CD4-positive, alpha-beta T cell treated with Interferon gamma for 1 hour (primary cell): ENCODE data around the gene APOL3.
A peak's percentile ranks its signal among the peaks of the same experiment; 100 is the strongest.
"Not testable (repeated sequence)": the region's sequence is repeated elsewhere in the genome, so short reads cannot be mapped to it uniquely, and the experiment has no call there.

Experiments
- DNase-seq: peaks from one replicate; pipeline ENCODE4 v3.0.0-alpha.2; 2020

The APOL3 gene

DNA sequence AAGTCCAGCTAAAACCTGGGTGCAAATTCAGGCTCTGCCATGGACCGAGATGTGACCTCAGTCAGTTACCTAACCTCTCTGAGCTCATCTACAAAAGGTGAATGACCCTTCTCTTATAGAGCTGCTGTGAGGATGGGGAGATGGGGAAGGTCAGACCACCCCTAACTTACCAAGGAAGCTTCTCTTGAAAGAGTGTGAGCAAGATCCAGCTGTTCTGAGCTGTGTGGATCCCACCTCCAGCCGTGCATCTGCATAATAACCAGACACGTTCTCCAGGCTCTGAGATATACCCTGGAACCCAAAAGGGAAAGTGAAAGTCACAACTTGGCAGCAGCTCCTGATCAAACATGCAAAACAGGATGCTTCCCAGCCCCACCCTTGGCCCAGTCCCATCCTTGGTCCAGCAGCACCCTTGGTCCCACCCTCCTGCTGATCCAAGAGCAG is at the start of gene APOL3:
Gene APOL3, minus strand, starts transcription at position 257 of the 444 bp plus-strand sequence. CDS start 11,700 bp downstream, outside the sequence.
- DNase-seq = peak; percentile 45

GRCh38 chr22:36210224-36210623 is 49.7 kb upstream of the APOL3 start:
- no peak for DNase-seq

DNA sequence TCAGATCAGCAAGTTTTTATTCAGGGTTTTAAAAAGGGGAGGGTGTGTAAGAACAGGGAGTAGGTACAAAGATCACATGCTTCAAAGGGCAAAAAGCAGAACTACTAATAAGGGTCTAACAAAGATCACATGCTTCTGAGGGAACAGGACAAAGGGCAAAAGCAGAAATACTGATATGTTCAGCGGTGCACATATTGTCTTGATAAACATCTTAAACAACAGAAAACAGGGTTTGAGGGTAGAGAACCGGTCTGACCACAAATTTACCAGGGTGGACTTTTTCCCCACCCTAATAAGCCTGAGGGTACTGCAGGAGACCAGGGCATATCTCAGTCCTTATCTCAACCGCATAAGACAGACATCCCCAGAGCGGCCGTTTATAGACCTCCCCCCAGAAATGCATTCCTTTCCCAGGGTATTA is 48.9 kb upstream of the APOL3 start:
- DNase-seq = not testable (repeated sequence)

DNA sequence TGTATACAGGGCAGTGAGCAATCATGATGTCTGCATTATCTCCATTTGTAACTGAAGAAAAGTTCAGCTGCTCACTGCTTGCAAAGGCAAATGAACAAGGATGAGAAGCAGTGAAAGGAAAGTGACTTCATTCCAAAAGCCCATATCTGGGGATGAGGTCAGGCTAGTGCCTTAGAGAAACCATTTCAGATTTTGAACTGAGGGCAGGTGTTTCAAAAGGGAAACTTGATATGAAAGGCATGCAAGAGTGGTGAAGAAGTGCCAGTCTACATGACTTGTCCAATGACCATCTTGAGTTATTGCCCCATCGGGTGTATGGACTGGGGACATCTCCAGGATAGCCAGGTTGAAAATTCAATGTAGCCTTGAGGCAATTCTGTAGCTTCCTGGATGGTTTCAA is 48.4 kb upstream of the APOL3 start:
- no peak for DNase-seq

DNA sequence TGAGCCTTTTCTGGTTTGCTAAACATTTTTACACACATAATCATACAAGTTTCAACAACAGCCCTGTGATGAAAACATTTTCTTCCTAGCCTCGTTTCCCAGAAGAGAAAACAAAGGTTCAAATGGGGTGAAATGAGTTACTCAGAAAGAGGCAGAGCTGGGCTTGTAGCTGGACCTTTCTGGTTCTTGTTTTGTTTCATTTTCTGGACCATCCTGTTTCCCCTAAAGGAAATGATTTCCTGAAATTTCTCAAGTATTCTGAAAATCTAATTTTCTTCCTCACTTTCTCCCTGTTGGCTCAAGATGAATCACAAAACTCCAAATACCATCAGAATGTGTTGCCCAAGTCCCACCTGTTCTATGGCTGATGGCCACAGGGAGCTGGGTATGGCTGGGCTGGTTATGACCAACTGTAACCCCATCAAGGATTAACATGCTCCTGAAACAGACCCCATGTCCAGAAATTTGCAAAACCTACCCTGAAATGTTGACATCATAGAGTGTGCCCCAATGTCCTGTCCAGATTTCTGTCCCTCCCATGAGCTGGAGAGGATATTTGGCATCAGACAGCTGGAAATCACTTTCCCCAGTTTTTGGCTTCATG is 47.7 kb upstream of the APOL3 start:
- no peak for DNase-seq

DNA sequence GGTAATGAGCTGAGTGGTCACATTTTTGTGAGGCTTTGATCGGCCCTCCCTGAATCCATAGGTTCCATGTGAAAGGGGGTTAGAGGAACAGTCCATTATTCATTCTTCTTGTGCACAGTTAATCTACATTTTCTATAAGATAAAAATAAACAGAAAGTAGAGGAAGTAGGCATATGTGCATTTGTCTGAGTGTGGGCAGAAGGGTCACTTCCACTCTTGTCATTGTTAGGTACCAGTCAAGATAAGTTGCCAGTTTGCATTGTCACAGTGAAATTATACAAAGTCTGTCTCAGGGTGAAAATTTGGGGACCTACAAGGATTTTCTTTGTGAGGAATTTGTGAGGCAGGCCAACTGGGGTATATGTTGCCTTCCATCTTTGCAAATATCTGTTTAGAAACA is 45.7 kb upstream of the APOL3 start:
- DNase-seq = no peak

- DNase-seq = not testable (repeated sequence)
Observed at GRCh38 chr22:36205573-36205972, 45.0 kb upstream of the APOL3 start.

DNA sequence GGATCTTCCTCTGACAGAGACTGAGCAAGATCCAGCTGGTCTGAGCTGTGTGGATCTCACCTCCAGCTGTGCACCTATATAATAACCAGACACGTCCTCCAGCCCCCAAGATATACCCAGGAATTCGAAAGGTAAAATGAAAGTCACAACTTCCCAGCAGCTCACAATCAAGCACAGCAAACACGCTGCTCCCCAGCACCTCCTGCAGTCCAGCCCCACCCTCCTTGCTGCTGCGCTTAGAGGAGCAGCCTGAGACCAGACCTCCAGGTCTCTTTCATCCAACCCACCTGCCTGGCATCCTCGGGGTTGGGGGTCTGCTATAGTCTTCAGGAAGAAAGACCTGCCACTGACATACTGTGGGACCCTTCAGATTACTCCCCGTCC is 44.1 kb upstream of the APOL3 start:
- no peak for DNase-seq

- no peak for DNase-seq
Observed at GRCh38 chr22:36204001-36204631, 43.6 kb upstream of the APOL3 start.

- DNase-seq = not testable (repeated sequence)
Observed at GRCh38 chr22:36203441-36203840, 42.9 kb upstream of the APOL3 start.

DNA sequence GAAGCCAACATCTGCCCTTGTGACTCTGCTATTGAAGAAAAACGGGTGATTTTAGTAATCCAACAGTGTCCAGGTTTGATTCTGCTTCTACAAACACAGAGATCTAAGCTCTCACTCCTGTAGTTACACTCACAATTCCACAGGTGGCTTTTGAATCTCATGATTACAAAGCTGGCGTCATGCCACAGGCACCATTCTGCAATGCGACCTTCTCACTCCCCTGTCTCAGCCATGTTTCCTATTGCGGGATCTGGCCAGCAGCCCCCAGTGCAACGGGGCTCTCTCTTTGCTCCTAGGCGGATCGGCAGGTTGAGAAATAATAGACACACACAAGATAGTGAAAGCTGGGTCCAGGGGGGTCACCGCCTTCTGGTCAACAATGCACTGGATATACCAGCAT is 42.4 kb upstream of the APOL3 start:
- DNase-seq = not testable (repeated sequence)

DNA sequence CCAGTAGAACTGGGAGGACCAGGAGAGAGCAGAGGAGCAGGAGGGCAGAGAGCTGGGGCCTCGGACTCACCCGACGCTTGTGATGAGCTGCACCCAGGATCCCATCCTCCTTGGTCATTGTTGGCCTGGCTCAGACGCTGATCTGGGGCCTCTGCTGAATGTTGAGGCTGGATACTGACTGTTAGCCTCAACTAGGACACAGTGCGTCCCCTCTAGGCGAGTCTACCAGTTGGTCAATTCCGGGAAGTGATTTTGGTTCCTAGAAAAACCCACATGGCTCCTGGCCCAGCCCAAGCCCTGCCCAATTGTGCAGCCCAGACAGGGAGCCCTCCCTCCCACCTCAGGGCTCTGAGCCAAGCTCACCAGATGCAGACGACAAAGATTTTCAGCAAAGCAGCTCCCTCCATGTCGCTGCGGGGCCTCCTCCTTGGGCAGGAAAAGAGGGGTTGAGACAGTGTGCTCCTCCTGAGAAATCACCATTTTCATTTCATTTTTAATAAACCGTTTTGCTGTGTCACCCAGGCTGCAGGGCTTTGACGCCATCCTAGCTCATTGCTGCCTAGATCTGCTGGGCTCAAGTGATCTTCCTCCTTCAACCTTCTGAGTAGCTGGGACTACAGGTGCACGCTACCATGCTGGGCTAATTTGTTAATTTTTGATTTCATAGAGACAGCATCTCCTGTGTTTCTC is 41.2 kb upstream of the APOL3 start, which contains the start of gene APOL4:
Gene APOL4, minus strand, starts transcription at position 180 of the 690 bp plus-strand sequence. Its CDS starts 75 bp downstream, at position 105.
- DNase-seq = peak; percentile 46

DNA sequence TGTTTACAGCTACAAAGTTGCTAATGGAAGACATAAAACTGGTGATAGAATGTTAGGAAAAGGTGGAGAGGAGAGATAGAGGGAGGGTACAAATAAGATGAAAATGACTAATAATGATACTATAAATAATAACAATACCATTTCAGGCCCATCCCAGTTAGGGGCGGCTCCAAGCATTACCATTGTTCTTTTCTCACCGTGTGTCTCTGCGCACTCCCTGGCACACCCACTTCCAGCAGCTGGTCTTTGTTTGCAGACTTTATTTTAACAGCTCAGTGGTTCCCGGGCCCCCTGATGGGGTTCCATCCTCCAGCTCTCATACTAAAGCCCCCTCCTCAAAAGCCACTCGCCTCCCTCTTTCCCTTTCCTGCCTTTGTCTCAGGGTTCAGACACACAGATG is 40.5 kb upstream of the APOL3 start:
- not testable (repeated sequence) for DNase-seq

GRCh38 chr22:36199001-36199551 is 38.5 kb upstream of the APOL3 start:
- no peak for DNase-seq

DNA sequence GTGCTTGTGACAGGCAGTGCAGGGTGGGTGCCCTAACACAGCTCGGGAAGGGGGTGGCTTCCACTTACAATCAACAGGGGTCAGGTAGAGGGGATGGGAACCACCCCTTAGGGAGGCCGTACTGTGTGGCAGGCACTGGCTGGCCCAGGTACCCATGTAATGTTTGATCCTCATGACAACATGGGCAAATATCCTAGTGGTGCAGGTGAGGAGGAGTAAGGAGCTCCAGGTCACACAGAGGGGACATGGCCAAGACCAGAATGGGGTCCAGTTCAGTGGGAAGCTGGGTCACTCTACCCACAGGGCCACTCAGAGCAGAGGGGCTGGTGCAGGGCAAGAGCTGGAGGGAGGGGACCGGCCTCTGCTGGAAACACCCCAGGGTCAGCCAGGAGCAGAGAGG is 38.0 kb upstream of the APOL3 start:
- DNase-seq = no peak

DNA sequence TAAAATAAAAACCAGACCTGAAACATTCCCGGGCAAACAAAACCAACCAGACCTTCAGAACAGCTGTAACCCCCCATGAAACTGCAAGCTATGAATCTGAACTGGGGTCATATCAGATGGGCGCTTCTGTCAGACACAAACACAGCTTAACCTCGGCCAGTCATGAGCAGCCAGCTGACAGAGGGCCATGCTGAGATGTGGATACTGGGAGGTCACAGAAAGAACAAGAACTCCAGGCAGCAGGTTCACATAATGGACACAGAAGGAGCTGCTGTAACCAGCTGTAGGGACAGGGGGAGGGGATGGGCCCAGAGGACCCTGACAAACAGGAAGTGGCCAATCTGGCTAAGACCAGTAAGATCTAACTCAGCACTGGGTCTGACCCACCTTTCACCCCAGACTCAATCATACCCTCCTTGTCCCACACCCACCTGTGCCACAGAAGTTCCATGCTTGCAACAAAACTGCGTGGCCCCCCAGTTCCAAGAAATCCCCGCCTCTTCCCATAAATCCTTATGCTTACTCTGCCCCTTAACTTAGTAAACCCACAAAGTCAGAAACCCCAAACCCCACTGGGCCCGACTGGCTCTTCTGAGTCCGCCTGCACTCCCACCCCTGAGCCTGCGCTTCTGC is 37.1 kb upstream of the APOL3 start:
- DNase-seq = no peak

DNA sequence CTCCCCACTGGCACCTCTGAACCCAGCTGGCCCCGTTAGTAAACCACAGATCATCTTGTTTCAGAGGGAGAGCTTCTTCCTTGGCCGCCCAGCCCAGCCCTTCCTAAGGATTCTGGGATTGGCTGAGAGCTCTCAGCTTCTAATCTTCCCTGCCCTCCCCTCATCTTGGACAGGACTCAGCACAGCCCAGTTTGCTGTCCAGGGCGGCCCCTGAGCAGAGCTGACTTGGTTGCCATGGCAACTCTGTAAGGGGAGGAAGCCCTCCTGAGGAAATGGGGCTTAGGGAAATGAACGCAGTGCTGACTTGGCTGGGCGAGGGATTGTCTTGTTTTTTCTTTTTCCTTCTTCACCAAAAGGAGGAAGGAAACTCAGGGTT is 36.5 kb upstream of the APOL3 start:
- no peak for DNase-seq

DNA sequence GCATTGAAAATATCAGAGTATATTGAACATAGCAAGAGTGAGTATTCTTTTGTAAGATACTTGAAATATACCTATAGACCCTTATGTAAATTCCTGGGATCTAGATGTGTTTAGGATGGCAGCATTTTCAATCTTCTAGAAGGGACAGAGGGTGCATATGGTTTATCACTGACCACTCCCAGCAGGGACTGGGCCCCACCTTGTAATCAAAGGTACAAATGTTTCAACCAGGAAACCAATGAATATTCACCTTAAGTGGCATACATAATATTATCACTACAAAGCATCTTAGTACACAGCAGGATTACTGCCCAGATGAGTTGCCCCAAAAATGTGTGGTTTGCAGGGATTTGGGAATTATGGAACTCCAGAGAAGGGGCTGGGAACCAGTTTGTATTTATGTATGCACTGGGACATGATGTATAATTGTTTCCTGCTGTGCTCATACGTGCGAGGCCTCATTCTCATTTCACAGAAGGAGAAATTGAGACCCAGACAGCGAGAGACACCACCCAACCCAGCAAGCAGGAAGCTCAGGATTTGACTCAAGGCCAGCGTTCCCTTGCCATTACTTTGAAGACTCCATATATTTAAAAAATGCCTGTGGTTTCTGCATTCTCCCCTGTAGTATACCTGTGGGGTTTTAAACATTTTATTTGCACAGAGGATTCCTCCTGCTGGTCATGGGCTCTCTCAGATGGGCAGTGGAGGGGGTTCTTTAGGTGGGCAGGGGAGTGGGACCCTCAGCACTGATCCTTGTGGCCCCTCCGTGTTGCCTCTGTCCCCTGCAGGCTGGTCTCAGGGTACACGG is 35.9 kb upstream of the APOL3 start:
- no peak for DNase-seq

- peak; percentile 48 for DNase-seq
Observed at GRCh38 chr22:36194971-36195370, 34.4 kb upstream of the APOL3 start.

DNA sequence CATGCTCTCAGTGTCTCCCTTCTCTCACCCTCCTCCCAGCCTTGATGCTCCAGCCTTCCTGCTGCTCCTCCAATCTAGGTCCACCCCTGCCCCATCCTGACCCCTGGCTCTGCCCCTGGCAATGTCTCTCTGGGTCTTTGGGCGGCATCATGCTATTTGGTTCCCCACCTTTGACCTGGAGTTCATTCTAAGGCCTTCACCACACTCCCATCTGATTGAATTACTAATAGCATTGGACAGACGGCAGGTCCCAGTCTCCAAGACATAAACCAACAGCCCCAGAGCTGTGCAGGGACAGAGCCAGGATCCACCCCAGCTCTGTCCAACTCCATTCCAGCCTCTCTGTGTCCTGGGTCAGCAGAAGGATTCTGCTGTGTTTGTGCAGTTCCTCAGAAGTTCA is 33.8 kb upstream of the APOL3 start:
- DNase-seq = no peak

DNA sequence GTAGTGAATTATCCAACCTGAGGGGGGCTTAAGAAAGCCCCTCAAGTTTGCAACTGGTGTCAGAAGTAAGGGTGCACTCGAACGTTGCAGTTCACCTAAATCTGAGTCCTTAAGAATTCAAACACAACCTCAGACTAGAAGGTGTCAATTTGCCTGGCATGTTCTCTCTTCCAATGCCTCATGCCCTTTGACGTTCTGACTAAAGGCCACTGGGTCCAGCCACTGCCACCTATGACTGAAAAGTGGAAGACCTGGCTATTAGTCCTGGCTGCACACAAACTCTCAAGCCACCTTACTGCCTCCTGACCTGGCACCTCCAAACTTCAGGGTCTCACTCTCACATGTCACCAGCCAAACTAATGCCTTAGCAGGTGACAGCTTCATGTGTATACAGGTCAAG is 33.0 kb upstream of the APOL3 start:
- no peak for DNase-seq

GRCh38 chr22:36193171-36193570 is 32.6 kb upstream of the APOL3 start:
- DNase-seq = no peak
